Measurements from ENCODE around the gene SUPT16H. TPM values are rescaled to one million over a fixed set of nuclear protein-coding genes. Genes with fewer than 3 reads are reported as not detected.

The SUPT16H gene
- total and polyA plus RNA-seq, 12 donors: 24.8 to 36.1 (median 30.2) TPM

DNA sequence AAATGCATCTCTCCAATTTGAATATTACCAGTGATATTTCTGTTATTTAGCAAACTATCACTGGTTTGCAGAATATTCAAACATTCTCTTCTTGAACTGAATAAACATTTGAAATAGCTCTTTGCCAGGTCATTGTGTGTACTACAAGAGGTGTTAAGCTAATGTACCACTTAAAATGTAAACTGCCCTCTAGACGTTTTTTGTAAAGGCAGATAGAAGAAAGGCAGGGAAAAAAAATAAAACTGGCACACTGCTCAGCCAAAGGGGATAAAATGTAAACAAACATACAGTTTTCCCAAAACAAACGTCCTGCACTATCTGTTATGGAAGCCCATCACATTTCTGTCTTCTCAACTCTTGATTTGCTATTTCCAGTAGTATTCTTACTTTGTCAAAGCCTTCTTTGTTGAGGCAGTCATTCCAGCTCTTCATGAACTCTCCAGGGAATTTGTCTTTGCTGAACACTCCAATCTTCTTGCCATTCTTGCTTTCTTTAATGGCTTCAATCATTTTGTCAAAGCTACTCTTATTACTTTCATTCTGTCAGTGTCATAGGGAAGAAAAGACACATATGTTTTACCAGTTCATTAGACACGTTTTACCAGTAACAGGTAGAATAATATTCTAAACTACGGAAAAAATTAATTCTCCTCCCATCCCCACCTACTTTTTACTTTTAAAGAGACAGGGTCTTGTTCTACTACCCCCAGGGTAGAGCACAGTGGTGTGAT, 13.7 kb downstream of the SUPT16H start:
- H3K27me3 ChIP-seq: no peaks in the 10 kb centered on the region
- H3K9me3 ChIP-seq: no peaks in the 10 kb centered on the region
- WGBS, 2 donors: 70 to 73% methylated on average over 4 of the region's 4 CpGs
- TF ChIP-seq CTCF (IDR thresholded peaks at IDR 0.05): no peak
- peaks cover 0 to 85% (median 57%) of the 10 kb centered on the region in 9 donors for H3K36me3 ChIP-seq
- ATAC-seq (no peak), DNase-seq (no peak)
- H3K4me1 ChIP-seq: no peaks in the 10 kb centered on the region
- intact Hi-C loops (cut with DNase I): loop anchor here in 1 of 10 donors (10.0 kb wide), 1 partner anchor 115 kb away; no protein-coding TSS in a partner anchor
- no peak overlapping the region for H3K4me3 ChIP-seq
- no peak overlapping the region for H3K27ac ChIP-seq

DNA sequence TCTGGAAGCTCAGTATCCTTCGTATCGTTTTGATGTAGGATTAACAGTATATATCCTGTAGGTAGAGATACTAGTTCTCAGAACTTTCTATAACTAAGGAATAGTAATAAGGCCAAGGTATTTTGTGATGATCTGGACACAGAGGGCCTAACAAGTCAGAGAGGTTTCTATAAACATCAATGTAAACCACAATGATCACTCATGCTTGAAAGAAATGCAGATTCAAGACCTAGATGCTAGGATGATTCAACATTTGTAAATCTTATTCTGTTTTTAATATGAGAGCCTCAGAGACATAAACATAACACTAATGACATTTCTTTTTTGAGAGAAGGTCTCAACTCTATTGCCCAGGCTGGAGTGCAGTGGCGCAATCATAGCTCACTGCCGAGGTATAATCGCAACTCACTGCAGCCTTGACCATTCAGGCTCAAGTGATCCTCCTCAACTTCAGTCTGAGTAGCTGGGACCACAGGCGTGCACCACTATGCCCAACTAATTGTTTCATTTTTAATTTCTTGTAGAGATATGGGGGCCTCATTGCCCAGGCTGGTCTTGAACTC, 16.2 kb downstream of the SUPT16H start:
- Histone ChIP-seq H3K36me3 (peaks cover 6 to 100% (median 82%) of the 10 kb centered on the region in 9 donors), H3K4me1 (no peaks in the 10 kb centered on the region), H3K27ac (no peak overlapping the region), H3K27me3 (no peaks in the 10 kb centered on the region), H3K4me3 (no peak overlapping the region), H3K9me3 (no peaks in the 10 kb centered on the region)
- no peak for ATAC-seq
- WGBS, 2 donors: 94 to 96% methylated on average over 6 of the region's 6 CpGs
- intact Hi-C loops (cut with DNase I): no loop called here
- TF ChIP-seq CTCF (IDR thresholded peaks at IDR 0.05): no peak
- DNase-seq: no peak

DNA sequence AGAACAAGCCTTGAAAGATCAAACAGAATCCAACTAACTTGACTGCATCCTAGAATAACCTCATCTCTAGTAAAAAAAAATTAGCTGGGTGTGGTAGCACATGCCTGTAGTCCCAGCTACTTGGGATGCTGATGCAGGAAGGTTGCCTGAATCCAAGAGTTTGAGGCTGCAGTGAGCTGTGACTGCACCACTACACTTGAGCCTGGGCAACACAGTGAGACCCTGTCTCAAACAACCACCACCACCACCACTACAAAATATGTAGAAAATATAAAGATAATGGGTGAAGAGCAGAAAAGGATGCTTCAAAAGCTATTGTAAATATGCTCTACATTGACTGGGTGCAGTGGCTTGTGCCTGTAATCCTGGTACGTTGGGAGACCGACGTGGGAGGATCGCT, 27.3 kb downstream of the SUPT16H start:
- DNase-seq (no peak), ATAC-seq (no peak)
- Histone ChIP-seq H3K4me3 (no peak overlapping the region), H3K27me3 (no peaks in the 10 kb centered on the region), H3K4me1 (peaks cover 0 to 4% (median 0%) of the 10 kb centered on the region in 9 donors), H3K36me3 (peaks cover 6 to 100% (median 88%) of the 10 kb centered on the region in 9 donors), H3K27ac (no peak overlapping the region), H3K9me3 (no peaks in the 10 kb centered on the region)
- intact Hi-C loops (cut with DNase I): loop anchor here in 1 of 10 donors (5.0 kb wide), 2 partner anchors 36 to 56 kb away; no protein-coding TSS in a partner anchor
- TF ChIP-seq CTCF (IDR thresholded peaks at IDR 0.05): no peak
- 97 to 98% methylated on average over 4 of the region's 4 CpGs for WGBS, 2 donors

DNA sequence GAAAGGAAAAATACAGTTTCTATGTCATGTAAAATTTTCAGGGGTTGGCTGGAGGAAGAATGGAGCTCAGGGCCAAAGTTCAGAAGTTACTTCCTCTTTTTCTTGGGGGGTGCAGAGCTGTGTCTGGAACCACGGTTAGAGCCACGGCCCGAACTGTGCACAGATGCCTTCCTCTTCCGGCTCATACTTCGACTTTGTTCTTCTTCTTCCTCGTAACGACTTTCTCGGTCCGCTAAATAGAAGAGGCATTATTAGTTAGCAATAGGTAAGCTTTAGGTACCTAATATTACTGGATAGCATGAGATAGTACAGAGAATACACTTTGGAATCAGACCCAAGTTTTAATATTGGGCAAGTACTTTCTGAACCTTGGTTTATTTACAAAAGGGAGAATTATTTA, 31.2 kb downstream of the SUPT16H start:
- no peaks in the 10 kb centered on the region for H3K9me3 ChIP-seq
- H3K4me3 ChIP-seq: no peak overlapping the region
- H3K4me1 ChIP-seq: peaks cover 0 to 4% (median 0%) of the 10 kb centered on the region in 9 donors
- intact Hi-C loops (cut with DNase I): loop anchor here in 1 of 10 donors (5.0 kb wide), 1 partner anchor 55 kb away; no protein-coding TSS in a partner anchor
- peaks cover 0 to 74% (median 55%) of the 10 kb centered on the region in 9 donors for H3K36me3 ChIP-seq
- H3K27ac ChIP-seq: peak overlapping the region in 1 of 10 donors; percentile 70
- no peaks in the 10 kb centered on the region for H3K27me3 ChIP-seq
- DNase-seq (peak in 1 of 2 donors; percentile 4), ATAC-seq (peak in 2 of 8 donors; percentile 31 to 42)
- WGBS, 2 donors: 89 to 93% methylated on average over 9 of the region's 9 CpGs
- no peak for TF ChIP-seq CTCF (IDR thresholded peaks at IDR 0.05)

Measured in heart right ventricle (tissue), 16 donors.